Endothelial cell (in vitro differentiated cells): ENCODE results near the gene JAZF1. TPM values are rescaled to one million over a fixed set of nuclear protein-coding genes. Genes with fewer than 3 reads are reported as not detected.

Source experiments
- DNase-seq: peaks from one replicate; pipeline ENCODE4 v3.0.0; 2021; ENCODE audit warnings: low spot score
- H3K27ac Mint-ChIP-seq: one replicate; pipeline ENCODE4 v1.8.0; 2021; ENCODE audit warnings: mixed read lengths, inconsistent platforms; ENCODE audit not compliant: unreplicated experiment
- H3K27me3 Mint-ChIP-seq: one replicate; pipeline ENCODE4 v1.8.0; 2021; ENCODE audit warnings: mild to moderate bottlenecking, moderate library complexity, mixed read lengths, inconsistent platforms; ENCODE audit not compliant: unreplicated experiment
- H3K36me3 Mint-ChIP-seq: one replicate; pipeline ENCODE4 v1.8.0; 2021; ENCODE audit warnings: mild to moderate bottlenecking, low read depth, mixed read lengths, inconsistent platforms; ENCODE audit not compliant: unreplicated experiment
- H3K4me1 Mint-ChIP-seq: one replicate; pipeline ENCODE4 v1.8.0; 2021; ENCODE audit warnings: mild to moderate bottlenecking, mixed read lengths, inconsistent platforms; ENCODE audit not compliant: unreplicated experiment
- H3K4me3 Mint-ChIP-seq: one replicate; pipeline ENCODE4 v1.8.0; 2021; ENCODE audit warnings: mild to moderate bottlenecking, mixed read lengths, inconsistent platforms; ENCODE audit not compliant: unreplicated experiment
- H3K9me3 Mint-ChIP-seq: one replicate; pipeline ENCODE4 v1.8.0; 2021; ENCODE audit warnings: mixed read lengths, inconsistent platforms; ENCODE audit not compliant: unreplicated experiment
- CTCF ChIP-seq: fragments of 200-600 bp; sonication (generic); IDR thresholded peaks from one replicate; pipeline ENCODE4 v1.5.0; 2021; ENCODE audit warnings: antibody characterized with exemption; ENCODE audit not compliant: unreplicated experiment
- total RNA-seq: library from RNA; stranded (reverse); fragmentation: NEBNext Ultra II Directional; extraction: Animal tissue kit (Norgen Biotek cat#: 25700); gene quantifications from one replicate; pipeline ENCODE4 v1.2.1, GENCODE V29; 2021; ENCODE audit not compliant: unreplicated experiment

Gene JAZF1
- total RNA-seq, 1 donor from 2014 or later = 8.5 TPM

GRCh38 chr7:28008911-28009310 is 171.7 kb downstream of the JAZF1 start:
- TF ChIP-seq CTCF = no peak
- no peaks in the 10 kb centered on the region for H3K4me1 Mint-ChIP-seq
- no peak for DNase-seq
- H3K9me3 Mint-ChIP-seq = no peaks in the 10 kb centered on the region
- H3K27ac Mint-ChIP-seq = no peak overlapping the region
- no peak overlapping the region for H3K4me3 Mint-ChIP-seq
- no peaks in the 10 kb centered on the region for H3K27me3 Mint-ChIP-seq
- H3K36me3 Mint-ChIP-seq = no peaks in the 10 kb centered on the region

- TF ChIP-seq CTCF = no peak
- no peaks in the 10 kb centered on the region for H3K4me1 Mint-ChIP-seq
- no peaks in the 10 kb centered on the region for H3K27me3 Mint-ChIP-seq
- H3K4me3 Mint-ChIP-seq = no peak overlapping the region
- H3K9me3 Mint-ChIP-seq = no peaks in the 10 kb centered on the region
- H3K27ac Mint-ChIP-seq = no peak overlapping the region
- DNase-seq = no peak
- H3K36me3 Mint-ChIP-seq = no peaks in the 10 kb centered on the region
Observed at GRCh38 chr7:28008171-28008570, 172.4 kb downstream of the JAZF1 start.

- Mint-ChIP-seq H3K36me3 (no peaks in the 10 kb centered on the region), H3K27me3 (no peaks in the 10 kb centered on the region), H3K9me3 (no peaks in the 10 kb centered on the region), H3K27ac (no peak overlapping the region), H3K4me1 (no peaks in the 10 kb centered on the region), H3K4me3 (no peak overlapping the region)
- TF ChIP-seq CTCF = no peak
- DNase-seq = no peak
Observed at GRCh38 chr7:28006491-28006890, 174.1 kb downstream of the JAZF1 start.

GRCh38 chr7:28005847-28006231 is 174.8 kb downstream of the JAZF1 start:
- no peaks in the 10 kb centered on the region for H3K27me3 Mint-ChIP-seq
- TF ChIP-seq CTCF = no peak

GRCh38 chr7:28005075-28005846 is 175.3 kb downstream of the JAZF1 start:
- no peak overlapping the region for H3K27ac Mint-ChIP-seq

More at GRCh38 chr7:28005847-28006231, 174.8 kb downstream of the JAZF1 start:
- no peaks in the 10 kb centered on the region for H3K9me3 Mint-ChIP-seq
- H3K36me3 Mint-ChIP-seq = no peaks in the 10 kb centered on the region
- DNase-seq = no peak
- H3K27ac Mint-ChIP-seq = no peak overlapping the region
- H3K4me1 Mint-ChIP-seq = no peaks in the 10 kb centered on the region
- H3K4me3 Mint-ChIP-seq = no peak overlapping the region

More at GRCh38 chr7:28005075-28005846, 175.3 kb downstream of the JAZF1 start:
- no peak for DNase-seq
- H3K27me3 Mint-ChIP-seq = no peaks in the 10 kb centered on the region
- H3K9me3 Mint-ChIP-seq = no peaks in the 10 kb centered on the region
- no peak overlapping the region for H3K4me3 Mint-ChIP-seq
- no peaks in the 10 kb centered on the region for H3K36me3 Mint-ChIP-seq
- H3K4me1 Mint-ChIP-seq = no peaks in the 10 kb centered on the region
- TF ChIP-seq CTCF = no peak
